Stimulated activated CD4-positive, alpha-beta T cell treated with anti-CD3 and anti-CD28 coated beads, Interleukin-4, amount 100 ng/mL, for 1 hour (primary cell): ENCODE data around the gene SRPRA.

Experiments used
- DNase-seq: peaks from one replicate; pipeline ENCODE4 v3.0.0-alpha.2; 2020

Gene SRPRA

DNA sequence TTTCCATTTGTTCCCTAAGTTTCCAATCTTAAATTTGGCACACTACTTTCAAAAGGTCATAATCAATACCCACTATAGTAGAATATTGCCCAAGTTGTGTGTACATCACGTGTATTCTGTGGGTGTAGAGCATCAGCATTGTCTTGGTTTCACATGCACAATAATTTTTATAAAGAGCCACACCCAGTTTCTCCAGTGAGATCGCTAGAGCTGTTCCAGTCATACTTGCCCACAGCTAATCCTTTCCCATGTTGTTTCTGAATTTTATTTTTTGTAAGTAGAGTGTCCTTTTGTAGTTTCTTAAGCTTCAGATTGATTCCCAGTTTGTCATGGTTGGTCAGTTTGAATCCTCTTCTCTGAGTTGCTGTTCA lies 43.4 kb downstream of the SRPRA start:
- no peak for DNase-seq

DNA sequence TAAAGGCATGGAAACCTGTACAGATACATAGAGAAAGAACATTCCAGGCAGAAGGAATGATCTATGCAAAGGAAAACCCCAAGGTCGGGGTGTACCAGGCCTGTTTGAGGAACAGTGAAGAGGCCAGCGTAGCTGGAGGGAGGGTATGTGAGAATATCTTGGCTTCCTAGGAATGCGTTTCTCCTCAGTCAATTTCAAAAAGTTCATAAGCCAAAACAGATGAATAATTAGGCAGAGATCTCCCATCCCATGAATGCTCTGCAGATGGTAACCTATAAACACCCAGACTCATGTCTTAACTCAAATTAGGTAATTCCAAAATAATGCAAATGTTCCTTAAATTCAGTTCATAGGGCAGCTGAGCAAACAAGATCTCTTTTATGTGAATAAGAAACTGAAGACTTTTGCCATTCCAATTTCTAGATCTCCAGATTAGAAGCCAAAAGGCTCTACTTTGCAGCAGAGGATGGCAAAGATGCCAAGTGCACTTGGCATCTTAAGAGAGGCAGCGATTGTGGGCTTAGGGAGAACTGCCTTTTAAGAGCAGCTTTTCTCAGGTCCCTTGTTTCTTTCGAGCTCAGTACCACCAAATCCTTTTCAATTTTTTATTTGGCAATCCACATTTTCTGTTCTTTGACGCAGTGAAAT lies 43.9 kb downstream of the SRPRA start:
- DNase-seq, result no peak

DNA sequence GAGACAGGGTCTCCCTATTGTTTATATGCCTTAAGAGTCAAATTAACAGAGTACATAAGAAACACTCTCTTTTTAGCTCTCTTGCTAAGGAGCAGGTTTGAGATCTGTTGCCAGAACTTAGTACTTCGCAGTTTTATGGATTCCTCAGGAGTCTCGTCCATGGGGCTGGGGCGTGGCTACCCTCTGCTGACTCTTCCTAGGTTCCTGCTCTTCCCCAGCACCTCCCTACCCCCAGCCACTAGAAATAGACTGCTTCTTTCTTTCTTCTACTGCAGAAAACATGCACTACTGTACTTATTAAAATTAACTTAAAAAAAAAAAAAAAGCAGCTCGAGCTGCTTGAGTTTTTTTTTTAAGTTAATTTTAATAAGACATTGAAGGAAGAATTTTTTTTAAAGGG lies 49.1 kb downstream of the SRPRA start:
- no peak for DNase-seq

DNA sequence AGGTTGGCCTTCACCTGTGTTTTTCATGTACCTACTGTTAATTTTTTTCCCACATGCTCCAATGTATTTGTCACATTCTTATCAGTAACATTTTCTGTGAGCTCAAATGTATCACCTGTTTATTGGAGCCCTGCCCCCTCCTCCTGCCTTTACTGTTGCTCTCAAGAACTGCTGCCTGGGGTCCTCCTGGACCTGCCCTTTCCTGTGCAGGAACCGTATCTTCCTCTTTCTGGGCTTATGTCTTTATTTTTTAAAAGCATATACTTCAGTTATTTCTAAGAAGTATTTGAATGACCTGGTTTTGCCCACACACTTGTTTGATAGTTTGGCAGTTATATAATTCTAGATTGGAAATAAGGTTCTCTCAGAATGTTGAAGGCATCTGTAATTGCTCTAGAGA lies 51.2 kb downstream of the SRPRA start:
- no peak for DNase-seq

DNA sequence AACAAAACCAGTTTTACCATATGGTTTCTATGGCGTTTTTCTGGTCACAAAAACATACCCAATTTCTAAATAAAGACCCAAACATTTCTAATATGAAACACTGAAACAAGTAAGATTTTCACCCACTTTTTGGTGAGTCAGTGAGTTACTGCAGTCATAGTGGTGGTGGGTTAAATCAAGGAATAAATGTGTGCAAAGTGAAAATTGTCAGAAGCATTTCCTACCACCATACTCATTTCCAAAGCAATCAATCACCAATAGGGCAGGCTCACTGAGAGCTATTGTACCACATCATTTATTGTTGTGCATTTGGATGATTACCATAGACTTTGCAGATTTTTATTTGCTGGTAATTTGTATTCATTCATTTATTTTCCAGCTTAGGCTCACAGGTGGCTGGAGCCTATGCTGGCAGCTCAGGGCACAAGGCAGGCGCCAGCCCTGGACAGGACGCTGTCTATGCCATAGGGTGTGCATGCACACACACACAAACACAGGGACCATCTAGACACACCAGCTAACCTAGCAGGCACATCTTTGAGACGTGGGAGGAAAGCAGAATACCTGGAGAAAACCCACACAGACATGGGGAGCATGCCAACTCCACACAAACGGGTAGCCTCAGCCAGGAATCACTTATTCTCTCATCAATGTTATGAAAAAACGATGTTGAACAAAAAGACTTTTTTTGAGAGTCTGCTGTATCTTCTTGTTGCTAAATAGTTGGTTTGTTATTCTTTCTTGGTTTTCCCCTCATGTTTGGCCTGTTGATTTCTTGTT lies 52.0 kb downstream of the SRPRA start:
- no peak for DNase-seq

DNA sequence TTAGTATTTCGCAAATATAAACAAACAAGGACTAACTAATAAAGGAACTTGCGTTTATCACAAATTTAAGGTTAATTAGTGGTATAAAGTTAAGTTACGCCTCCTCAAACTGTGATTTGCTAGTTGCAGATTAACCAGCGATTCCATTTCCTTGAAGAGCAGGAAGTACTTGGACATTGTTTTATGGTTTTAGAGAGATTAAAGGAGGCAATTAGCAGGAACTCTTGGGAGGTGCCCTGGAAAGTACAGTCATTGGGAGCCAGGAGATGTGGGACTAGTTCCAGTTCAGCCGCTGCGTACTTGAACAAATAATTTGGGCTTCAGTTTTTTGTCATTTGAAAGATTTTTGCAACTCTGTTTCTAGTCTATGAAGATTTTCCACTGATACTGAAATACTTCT lies 53.9 kb downstream of the SRPRA start:
- no peak for DNase-seq

DNA sequence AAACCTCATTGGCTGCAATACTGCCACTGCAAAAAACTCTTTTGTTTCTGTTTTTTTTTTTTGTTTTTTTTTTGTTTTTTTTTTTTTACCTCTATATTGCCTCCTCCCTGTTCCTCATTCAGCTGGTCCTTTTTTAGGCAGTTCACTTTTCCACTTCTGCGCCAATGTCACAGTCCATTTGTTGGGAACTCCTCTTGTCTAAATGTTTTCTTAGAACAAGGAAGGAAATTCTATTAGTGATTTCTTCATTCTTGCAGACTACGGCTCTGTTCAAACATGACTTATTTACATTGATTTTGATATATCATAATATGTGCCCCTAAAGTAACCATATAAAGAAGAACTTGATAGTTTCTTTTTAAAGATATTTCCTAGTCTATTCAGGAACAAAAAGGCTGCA lies 54.3 kb downstream of the SRPRA start:
- no peak for DNase-seq
